Neural cell (in vitro differentiated cells): ENCODE measurements around the gene BTN2A1. TPM values are rescaled to one million over a fixed set of nuclear protein-coding genes. Genes with fewer than 3 reads are reported as not detected.

Source experiments
- H2AFZ ChIP-seq: fragments of 200-600, 300-800 bp; sonication (generic), shearing (Covaris generic); 2 replicates; pipeline ENCODE4 v1.6.0; 2014; ENCODE audit warnings: low read depth, mild to moderate bottlenecking, antibody characterized with exemption, low read length, moderate library complexity
- H3F3A ChIP-seq: fragments of 200-600 bp; shearing (Covaris generic); 2 replicates; pipeline ENCODE4 v1.6.1; 2016; ENCODE audit warnings: mild to moderate bottlenecking, moderate library complexity, mixed read lengths, antibody characterized with exemption, low read length; ENCODE audit not compliant: insufficient read depth, poor library complexity, severe bottlenecking
- H3K27ac ChIP-seq: fragments of 200-600, 300-800 bp; sonication (generic), shearing (Covaris generic); 2 replicates; pipeline ENCODE4 v1.5.1; 2014; ENCODE audit warnings: mild to moderate bottlenecking, low read length, moderate library complexity
- H3K27me3 ChIP-seq: fragments of 300-800, 200-600 bp; sonication (generic), shearing (Covaris generic); 2 replicates; pipeline ENCODE4 v1.6.0; 2014; ENCODE audit warnings: mild to moderate bottlenecking, low read depth, low read length, moderate library complexity; ENCODE audit not compliant: insufficient read depth
- H3K36me3 ChIP-seq: fragments of 300-800, 200-600 bp; sonication (generic), shearing (Covaris generic); 2 replicates; pipeline ENCODE4 v1.5.1; 2014; ENCODE audit warnings: mild to moderate bottlenecking, antibody characterized with exemption, low read length, moderate library complexity; ENCODE audit not compliant: insufficient read depth
- H3K4me2 ChIP-seq: fragments of 300-800, 200-600 bp; sonication (generic), shearing (Covaris generic); 2 replicates; pipeline ENCODE4 v1.6.0; 2014; ENCODE audit warnings: mild to moderate bottlenecking, low read length
- H3K4me3 ChIP-seq: fragments of 300-800, 200-600 bp; sonication (generic), shearing (Covaris generic); 2 replicates; pipeline ENCODE4 v1.5.1; 2014; ENCODE audit warnings: mild to moderate bottlenecking, low read length, moderate library complexity
- H3K79me2 ChIP-seq: fragments of 200-600 bp; shearing (Covaris generic); replicated peaks from 2 replicates; pipeline ENCODE4 v1.6.0; 2014; ENCODE audit warnings: mild to moderate bottlenecking, low read length, moderate library complexity; ENCODE audit not compliant: insufficient read depth
- H3K9ac ChIP-seq: fragments of 300-800, 200-600 bp; sonication (generic), shearing (Covaris generic); 2 replicates; pipeline ENCODE4 v1.6.1; 2016; ENCODE audit warnings: mild to moderate bottlenecking, low read length, mixed read lengths
- H3K9me2 ChIP-seq: fragments of 200-600 bp; shearing (Covaris generic); 2 replicates; pipeline ENCODE4 v1.6.1; 2016; ENCODE audit warnings: mild to moderate bottlenecking, low read length, mixed read lengths; ENCODE audit not compliant: insufficient read depth
- H3K9me3 ChIP-seq: fragments of 200-600, 300-800 bp; sonication (generic), shearing (Covaris generic); 2 replicates; pipeline ENCODE4 v1.6.1; 2016; ENCODE audit warnings: mild to moderate bottlenecking, mixed run types, low read length, moderate library complexity, mixed read lengths
- H4K20me1 ChIP-seq: fragments of 200-600 bp; shearing (Covaris generic); 2 replicates; pipeline ENCODE4 v1.6.1; 2016; ENCODE audit warnings: mild to moderate bottlenecking, mixed run types; ENCODE audit not compliant: insufficient read depth
- EP300 ChIP-seq: fragments of 450-650 bp; conservative IDR thresholded peaks from 2 replicates; pipeline ENCODE4 v1.6.1; 2014; ENCODE audit warnings: antibody characterized with exemption, mild to moderate bottlenecking, moderate library complexity; ENCODE audit not compliant: poor library complexity, severe bottlenecking
- EZH2 ChIP-seq: fragments of 200-600, 300-800 bp; shearing (Covaris generic), sonication (generic); IDR thresholded peaks from 2 replicates; pipeline ENCODE4 v1.6.1; 2014; ENCODE audit warnings: antibody characterized with exemption, low read length, borderline replicate concordance, mild to moderate bottlenecking; ENCODE audit not compliant: insufficient read depth, poor library complexity, severe bottlenecking
- MXI1 ChIP-seq: fragments of 450-650 bp; conservative IDR thresholded peaks from 2 replicates; pipeline ENCODE4 v1.6.1; 2014; ENCODE audit warnings: antibody characterized with exemption, mild to moderate bottlenecking; ENCODE audit not compliant: poor library complexity, severe bottlenecking
- POLR2AphosphoS5 ChIP-seq: IDR thresholded peaks from 2 replicates; pipeline ENCODE4 v1.6.1; 2012
- RAD21 ChIP-seq: fragments of 450-650 bp; conservative IDR thresholded peaks from 2 replicates; pipeline ENCODE4 v1.6.1; 2014; ENCODE audit warnings: antibody characterized with exemption, mild to moderate bottlenecking, moderate library complexity
- SMC3 ChIP-seq: fragments of 450-650 bp; conservative IDR thresholded peaks from 2 replicates; pipeline ENCODE4 v1.6.1; 2014; ENCODE audit warnings: antibody characterized with exemption, mild to moderate bottlenecking, moderate library complexity; ENCODE audit not compliant: poor library complexity
- TAF1 ChIP-seq: IDR thresholded peaks from 2 replicates; pipeline ENCODE4 v1.6.1; 2012; ENCODE audit warnings: low read depth
- polyA plus RNA-seq: library from polyadenylated mRNA; depleted of rRNA; stranded (reverse); fragments of >200 nt; gene quantifications from 2 replicates; pipeline ENCODE4 v1.2.3, GENCODE V29; 2014
- TF ChIP-seq, protein P1 (sequence below): fragments of 450-650 bp; IDR thresholded peaks from 2 replicates; pipeline ENCODE4 v1.5.1; 2014; ENCODE audit warnings: antibody characterized with exemption, mild to moderate bottlenecking, moderate library complexity; ENCODE audit not compliant: poor library complexity, severe bottlenecking
- TF ChIP-seq, protein P2 (sequence below): IDR thresholded peaks from 2 replicates; pipeline ENCODE4 v1.6.1; 2012; ENCODE audit warnings: borderline replicate concordance

Gene BTN2A1
- polyA plus RNA-seq, 1 donor from 2014 or later, result 33.8 TPM

DNA sequence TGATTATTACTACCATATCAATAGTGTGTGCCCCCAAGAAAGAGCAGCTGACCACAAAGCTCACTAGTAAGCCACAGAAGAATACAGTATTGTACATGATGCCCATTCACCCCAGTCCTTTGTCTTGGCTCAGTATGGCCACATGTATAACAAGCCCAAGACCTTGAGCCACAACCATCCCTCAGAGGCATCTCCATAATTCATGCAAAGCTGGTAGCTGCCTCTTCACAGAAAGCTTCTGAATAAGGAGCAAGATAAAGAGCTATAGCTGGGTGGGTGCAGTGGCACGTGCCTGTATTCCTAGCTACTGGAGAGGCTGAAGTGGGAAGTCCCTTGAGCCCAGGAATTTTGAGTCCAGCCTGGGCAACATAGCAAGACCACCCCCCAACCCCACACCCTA lies 37.5 kb downstream of the BTN2A1 start:
- H3K4me2 ChIP-seq, result no peak overlapping the region
- H3F3A ChIP-seq, result no peaks in the 10 kb centered on the region
- H3K9me3 ChIP-seq, result no peaks in the 10 kb centered on the region
- no peaks in the 10 kb centered on the region for H3K79me2 ChIP-seq
- TF ChIP-seq RAD21 (no peak), SMC3 (no peak), TAF1 (no peak), EZH2 (no peak), MXI1 (no peak), POLR2AphosphoS5 (no peak), EP300 (no peak)
- TF ChIP-seq, protein P1, sequence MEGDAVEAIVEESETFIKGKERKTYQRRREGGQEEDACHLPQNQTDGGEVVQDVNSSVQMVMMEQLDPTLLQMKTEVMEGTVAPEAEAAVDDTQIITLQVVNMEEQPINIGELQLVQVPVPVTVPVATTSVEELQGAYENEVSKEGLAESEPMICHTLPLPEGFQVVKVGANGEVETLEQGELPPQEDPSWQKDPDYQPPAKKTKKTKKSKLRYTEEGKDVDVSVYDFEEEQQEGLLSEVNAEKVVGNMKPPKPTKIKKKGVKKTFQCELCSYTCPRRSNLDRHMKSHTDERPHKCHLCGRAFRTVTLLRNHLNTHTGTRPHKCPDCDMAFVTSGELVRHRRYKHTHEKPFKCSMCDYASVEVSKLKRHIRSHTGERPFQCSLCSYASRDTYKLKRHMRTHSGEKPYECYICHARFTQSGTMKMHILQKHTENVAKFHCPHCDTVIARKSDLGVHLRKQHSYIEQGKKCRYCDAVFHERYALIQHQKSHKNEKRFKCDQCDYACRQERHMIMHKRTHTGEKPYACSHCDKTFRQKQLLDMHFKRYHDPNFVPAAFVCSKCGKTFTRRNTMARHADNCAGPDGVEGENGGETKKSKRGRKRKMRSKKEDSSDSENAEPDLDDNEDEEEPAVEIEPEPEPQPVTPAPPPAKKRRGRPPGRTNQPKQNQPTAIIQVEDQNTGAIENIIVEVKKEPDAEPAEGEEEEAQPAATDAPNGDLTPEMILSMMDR, result no peak
- H3K27me3 ChIP-seq, result peaks cover 6% of the 10 kb centered on the region
- H3K36me3 ChIP-seq, result no peaks in the 10 kb centered on the region
- H3K4me3 ChIP-seq, result no peak overlapping the region
- no peaks in the 10 kb centered on the region for H4K20me1 ChIP-seq
- H3K9ac ChIP-seq, result no peak overlapping the region
- H3K9me2 ChIP-seq, result no peaks in the 10 kb centered on the region
- H2AFZ ChIP-seq, result no peak overlapping the region
- H3K27ac ChIP-seq, result no peak overlapping the region

DNA sequence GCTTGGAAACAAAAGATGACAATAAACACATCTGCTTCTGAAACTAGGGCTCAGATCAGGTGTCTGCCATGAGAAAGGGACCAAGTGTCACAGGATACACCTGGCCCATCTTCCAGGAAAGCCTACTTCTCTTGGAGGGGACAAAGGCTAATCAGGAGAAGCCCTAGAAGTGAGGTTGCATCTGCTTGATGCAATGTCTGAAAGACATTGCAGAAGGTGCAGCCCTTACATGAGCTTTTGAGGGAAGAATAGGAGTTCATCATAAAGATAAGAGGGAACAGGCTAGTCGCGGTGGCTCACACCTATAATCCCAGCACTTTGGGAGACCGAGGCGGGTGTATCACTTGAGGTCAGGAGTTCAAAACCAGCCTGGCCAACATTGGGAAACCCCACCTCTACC lies 39.9 kb downstream of the BTN2A1 start:
- no peak for TF ChIP-seq RAD21
- peaks cover 29% of the 10 kb centered on the region for H3K27me3 ChIP-seq
- no peaks in the 10 kb centered on the region for H3K9me3 ChIP-seq
- no peak overlapping the region for H2AFZ ChIP-seq
- H3K36me3 ChIP-seq, result no peaks in the 10 kb centered on the region
- H4K20me1 ChIP-seq, result no peaks in the 10 kb centered on the region
- no peak overlapping the region for H3K27ac ChIP-seq
- no peaks in the 10 kb centered on the region for H3K9me2 ChIP-seq
- no peak overlapping the region for H3K9ac ChIP-seq
- H3K79me2 ChIP-seq, result no peaks in the 10 kb centered on the region
- H3F3A ChIP-seq, result no peaks in the 10 kb centered on the region
- H3K4me3 ChIP-seq, result no peak overlapping the region
- no peak overlapping the region for H3K4me2 ChIP-seq

DNA sequence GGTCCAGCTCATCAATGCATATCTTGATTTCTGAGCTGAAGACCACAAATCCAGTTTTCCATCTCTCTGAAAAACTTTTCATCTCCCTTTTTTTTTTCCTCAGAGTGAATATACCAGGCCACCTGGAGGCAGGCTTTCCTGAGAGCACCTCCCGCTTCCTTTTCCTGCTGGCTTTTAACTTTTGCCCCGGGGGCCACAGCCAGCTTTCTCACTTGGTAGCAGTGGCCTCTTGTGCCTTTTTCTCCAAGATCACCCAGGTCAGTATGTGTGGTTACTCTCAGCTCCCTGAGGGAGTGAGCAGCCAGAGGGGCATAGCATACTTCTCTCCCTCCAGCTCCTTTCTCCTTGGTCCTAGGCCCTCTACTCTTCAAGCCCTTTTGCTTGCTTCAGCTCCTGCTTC lies 42.3 kb downstream of the BTN2A1 start, which contains the start of gene BTN1A1:
TSS of gene BTN1A1 (plus strand) at position 202 of the 400 bp plus-strand sequence. CDS start 984 bp downstream, outside the sequence.
- H4K20me1 ChIP-seq, result no peaks in the 10 kb centered on the region
- no peaks in the 10 kb centered on the region for H3K9me3 ChIP-seq
- TF ChIP-seq, protein P1, result no peak
- TF ChIP-seq EZH2 (no peak), SMC3 (no peak), MXI1 (no peak), TAF1 (no peak), POLR2AphosphoS5 (no peak), EP300 (no peak), RAD21 (no peak)
- TF ChIP-seq, protein P2, sequence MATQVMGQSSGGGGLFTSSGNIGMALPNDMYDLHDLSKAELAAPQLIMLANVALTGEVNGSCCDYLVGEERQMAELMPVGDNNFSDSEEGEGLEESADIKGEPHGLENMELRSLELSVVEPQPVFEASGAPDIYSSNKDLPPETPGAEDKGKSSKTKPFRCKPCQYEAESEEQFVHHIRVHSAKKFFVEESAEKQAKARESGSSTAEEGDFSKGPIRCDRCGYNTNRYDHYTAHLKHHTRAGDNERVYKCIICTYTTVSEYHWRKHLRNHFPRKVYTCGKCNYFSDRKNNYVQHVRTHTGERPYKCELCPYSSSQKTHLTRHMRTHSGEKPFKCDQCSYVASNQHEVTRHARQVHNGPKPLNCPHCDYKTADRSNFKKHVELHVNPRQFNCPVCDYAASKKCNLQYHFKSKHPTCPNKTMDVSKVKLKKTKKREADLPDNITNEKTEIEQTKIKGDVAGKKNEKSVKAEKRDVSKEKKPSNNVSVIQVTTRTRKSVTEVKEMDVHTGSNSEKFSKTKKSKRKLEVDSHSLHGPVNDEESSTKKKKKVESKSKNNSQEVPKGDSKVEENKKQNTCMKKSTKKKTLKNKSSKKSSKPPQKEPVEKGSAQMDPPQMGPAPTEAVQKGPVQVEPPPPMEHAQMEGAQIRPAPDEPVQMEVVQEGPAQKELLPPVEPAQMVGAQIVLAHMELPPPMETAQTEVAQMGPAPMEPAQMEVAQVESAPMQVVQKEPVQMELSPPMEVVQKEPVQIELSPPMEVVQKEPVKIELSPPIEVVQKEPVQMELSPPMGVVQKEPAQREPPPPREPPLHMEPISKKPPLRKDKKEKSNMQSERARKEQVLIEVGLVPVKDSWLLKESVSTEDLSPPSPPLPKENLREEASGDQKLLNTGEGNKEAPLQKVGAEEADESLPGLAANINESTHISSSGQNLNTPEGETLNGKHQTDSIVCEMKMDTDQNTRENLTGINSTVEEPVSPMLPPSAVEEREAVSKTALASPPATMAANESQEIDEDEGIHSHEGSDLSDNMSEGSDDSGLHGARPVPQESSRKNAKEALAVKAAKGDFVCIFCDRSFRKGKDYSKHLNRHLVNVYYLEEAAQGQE, result no peak
- no peaks in the 10 kb centered on the region for H3K9me2 ChIP-seq
- H3K27me3 ChIP-seq, result peaks cover 36% of the 10 kb centered on the region
- no peaks in the 10 kb centered on the region for H3K36me3 ChIP-seq
- no peaks in the 10 kb centered on the region for H3K79me2 ChIP-seq
- no peaks in the 10 kb centered on the region for H3F3A ChIP-seq
- H3K9ac ChIP-seq, result no peak within 1 kb of the TSS
- H3K27ac ChIP-seq, result no peak within 1 kb of the TSS
- H3K4me3 ChIP-seq, result no peak within 1 kb of the TSS
- H3K4me2 ChIP-seq, result no peak within 1 kb of the TSS
- H2AFZ ChIP-seq, result no peak within 1 kb of the TSS
